Left ventricle myocardium inferior (tissue), 1 donor: Measurements from ENCODE around the gene MIX23. TPM values are rescaled to one million over a fixed set of nuclear protein-coding genes. Genes with fewer than 3 reads are reported as not detected.

Source experiments
- DNase-seq: peaks from one replicate; pipeline ENCODE4 v3.0.0-alpha.2; 2020
- H3K27ac ChIP-seq: fragments of 200-600 bp; replicated peaks from 2 replicates; pipeline ENCODE4 v1.8.0; 2021
- H3K27me3 ChIP-seq: fragments of 200-600 bp; 2 replicates; pipeline ENCODE4 v1.8.0; 2021; ENCODE audit warnings: low read depth
- H3K36me3 ChIP-seq: fragments of 200-600 bp; 2 replicates; pipeline ENCODE4 v1.8.0; 2021
- H3K4me1 ChIP-seq: fragments of 200-600 bp; 2 replicates; pipeline ENCODE4 v1.8.0; 2021
- H3K4me3 ChIP-seq: fragments of 200-600 bp; 2 replicates; pipeline ENCODE4 v1.8.0; 2021; ENCODE audit warnings: mild to moderate bottlenecking, moderate library complexity
- H3K9me3 ChIP-seq: fragments of 200-600 bp; replicated peaks from 2 replicates; pipeline ENCODE4 v1.8.0; 2021
- CTCF ChIP-seq: fragments of 200-600 bp; IDR thresholded peaks from 2 replicates; pipeline ENCODE4 v1.8.0; 2021; ENCODE audit warnings: antibody characterized with exemption, mild to moderate bottlenecking, borderline replicate concordance
- intact Hi-C: fragments of 100-400 bp; cut with micrococcal nuclease; formaldehyde crosslinking; loops from one replicate; pipeline ENCODE4 v1.11.0; 2022
- total RNA-seq: library from RNA; stranded (reverse); fragmentation: NEBNext Ultra II Directional; extraction: Animal tissue kit (Norgen Biotek cat#: 25700); gene quantifications from one replicate; pipeline ENCODE4 v1.2.1, GENCODE V29; 2021
- donor health status: DM: no; HTN: yes; CAD: no; lungs with severe emphysema.

Gene MIX23
- total RNA-seq, 1 donor from 2014 or later, result 32.7 TPM

GRCh38 chr3:122392868-122393844 is 10.1 kb upstream of the MIX23 start:
- Histone ChIP-seq H3K36me3 (no peaks in the 10 kb centered on the region), H3K27me3 (no peaks in the 10 kb centered on the region), H3K27ac (peak overlapping the region; percentile 66), H3K4me1 (peaks cover 43% of the 10 kb centered on the region), H3K4me3 (no peak overlapping the region), H3K9me3 (no peaks in the 10 kb centered on the region)
- TF ChIP-seq CTCF, result peak; percentile 75
- DNase-seq, result no peak
- intact Hi-C loops, result loop anchor here (5.0 to 10.0 kb wide), 2 partner anchors 112 to 284 kb away; no protein-coding TSS in a partner anchor

GRCh38 chr3:122391681-122392446 is 8.8 kb upstream of the MIX23 start:
- H3K27ac ChIP-seq, result peak overlapping the region; percentile 66
- no peak for TF ChIP-seq CTCF
- DNase-seq, result no peak
- H3K4me1 ChIP-seq, result peaks cover 47% of the 10 kb centered on the region
- intact Hi-C loops, result loop anchor here (5.0 to 10.0 kb wide), 2 partner anchors 113 to 285 kb away; no protein-coding TSS in a partner anchor
- H3K4me3 ChIP-seq, result no peak overlapping the region
- no peaks in the 10 kb centered on the region for H3K9me3 ChIP-seq
- H3K36me3 ChIP-seq, result peaks cover 11% of the 10 kb centered on the region
- no peaks in the 10 kb centered on the region for H3K27me3 ChIP-seq

- peaks cover 59% of the 10 kb centered on the region for H3K4me1 ChIP-seq
- no peaks in the 10 kb centered on the region for H3K9me3 ChIP-seq
- no peak for TF ChIP-seq CTCF
- H3K27ac ChIP-seq, result peak overlapping the region; percentile 66
- no peak overlapping the region for H3K4me3 ChIP-seq
- no peak for DNase-seq
- peaks cover 14% of the 10 kb centered on the region for H3K36me3 ChIP-seq
- intact Hi-C loops, result loop anchor here (5.0 to 10.0 kb wide), 2 partner anchors 114 to 287 kb away; no protein-coding TSS in a partner anchor
- no peaks in the 10 kb centered on the region for H3K27me3 ChIP-seq
These were observed 7.6 kb upstream of the MIX23 start for GRCh38 chr3:122390665-122391064.

GRCh38 chr3:122389892-122390291 is 6.9 kb upstream of the MIX23 start:
- no peak overlapping the region for H3K4me3 ChIP-seq
- TF ChIP-seq CTCF, result no peak
- H3K27me3 ChIP-seq, result no peaks in the 10 kb centered on the region
- DNase-seq, result no peak
- intact Hi-C loops, result loop anchor here (5.0 to 10.0 kb wide), 2 partner anchors 115 to 287 kb away; no protein-coding TSS in a partner anchor
- H3K27ac ChIP-seq, result peak overlapping the region; percentile 66
- peaks cover 14% of the 10 kb centered on the region for H3K36me3 ChIP-seq
- peaks cover 63% of the 10 kb centered on the region for H3K4me1 ChIP-seq
- H3K9me3 ChIP-seq, result no peaks in the 10 kb centered on the region

- H3K27me3 ChIP-seq, result no peaks in the 10 kb centered on the region
- no peak for DNase-seq
- H3K27ac ChIP-seq, result no peak overlapping the region
- H3K4me3 ChIP-seq, result no peak overlapping the region
- H3K9me3 ChIP-seq, result no peaks in the 10 kb centered on the region
- TF ChIP-seq CTCF, result no peak
- H3K36me3 ChIP-seq, result peaks cover 14% of the 10 kb centered on the region
- intact Hi-C loops, result no loop called here
- H3K4me1 ChIP-seq, result peaks cover 70% of the 10 kb centered on the region
These were observed 6.2 kb upstream of the MIX23 start for GRCh38 chr3:122389197-122389596.
